NCI-H748 (cell line): ENCODE measurements around the gene APOA4.

ENCODE experiments used
- DNase-seq: peaks from one replicate; lab custom pipeline; 2025; ENCODE audit not compliant: unreplicated experiment; lab: John Stamatoyannopoulos, UW

APOA4 gene

GRCh38 chr11:116831790-116832349 lies 8.8 kb upstream of the APOA4 start:
- DNase-seq, result no peak

- no peak for DNase-seq
These were observed 7.2 kb upstream of the APOA4 start for GRCh38 chr11:116830184-116830912.

GRCh38 chr11:116829525-116830183 lies 6.5 kb upstream of the APOA4 start, which contains the start of gene APOC3:
Gene APOC3, plus strand, starts transcription at chr11:116829907. Its CDS starts 676 bp downstream, at chr11:116830583.
- no peak for DNase-seq

- no peak for DNase-seq
These were observed 5.8 kb upstream of the APOA4 start for GRCh38 chr11:116828632-116829524.

- no peak for DNase-seq
These were observed 4.4 kb upstream of the APOA4 start for GRCh38 chr11:116827461-116827860.

- no peak for DNase-seq
These were observed 3.8 kb upstream of the APOA4 start for GRCh38 chr11:116826751-116827431.

GRCh38 chr11:116825854-116826750 lies 3.0 kb upstream of the APOA4 start:
- DNase-seq, result no peak

- no peak for DNase-seq
These were observed 2.3 kb upstream of the APOA4 start for GRCh38 chr11:116825434-116825833.

GRCh38 chr11:116822575-116822974 lies 529 bp downstream of the APOA4 start:
- no peak for DNase-seq

- no peak for DNase-seq
These were observed 1.8 kb downstream of the APOA4 start for GRCh38 chr11:116821050-116821918.

GRCh38 chr11:116819049-116819448 lies 4.1 kb downstream of the APOA4 start:
- DNase-seq, result no peak

GRCh38 chr11:116814502-116814901 lies 8.6 kb downstream of the APOA4 start:
- no peak for DNase-seq

GRCh38 chr11:116813781-116814471 lies 9.2 kb downstream of the APOA4 start:
- no peak for DNase-seq

- no peak for DNase-seq
These were observed 9.9 kb downstream of the APOA4 start for GRCh38 chr11:116813170-116813569.

- DNase-seq, result no peak
These were observed 11.0 kb downstream of the APOA4 start for GRCh38 chr11:116812109-116812508.

GRCh38 chr11:116811194-116811593 lies 11.9 kb downstream of the APOA4 start:
- no peak for DNase-seq

GRCh38 chr11:116808262-116809175 lies 14.6 kb downstream of the APOA4 start:
- DNase-seq, result no peak
